Stimulated activated CD8-positive, alpha-beta memory T cell treated with anti-CD3 and anti-CD28 coated beads, Interleukin-4, amount 100 ng/mL, for 24 hours (primary cell): Measurements from ENCODE around the gene PCDHGB5.
"Not testable (repeated sequence)": the region's sequence is repeated elsewhere in the genome, so short reads cannot be mapped to it uniquely, and the experiment has no call there.

Source experiments
- DNase-seq: peaks from one replicate; pipeline ENCODE4 v3.0.0-alpha.2; 2020; ENCODE audit warnings: low read depth

PCDHGB5 gene

GRCh38 chr5:141397756-141398551 is at the start of gene PCDHGB5:
TSS of gene PCDHGB5 (plus strand) at chr5:141397947. CDS start at chr5:141398128, 181 bp downstream.
- not testable (repeated sequence) for DNase-seq

DNA sequence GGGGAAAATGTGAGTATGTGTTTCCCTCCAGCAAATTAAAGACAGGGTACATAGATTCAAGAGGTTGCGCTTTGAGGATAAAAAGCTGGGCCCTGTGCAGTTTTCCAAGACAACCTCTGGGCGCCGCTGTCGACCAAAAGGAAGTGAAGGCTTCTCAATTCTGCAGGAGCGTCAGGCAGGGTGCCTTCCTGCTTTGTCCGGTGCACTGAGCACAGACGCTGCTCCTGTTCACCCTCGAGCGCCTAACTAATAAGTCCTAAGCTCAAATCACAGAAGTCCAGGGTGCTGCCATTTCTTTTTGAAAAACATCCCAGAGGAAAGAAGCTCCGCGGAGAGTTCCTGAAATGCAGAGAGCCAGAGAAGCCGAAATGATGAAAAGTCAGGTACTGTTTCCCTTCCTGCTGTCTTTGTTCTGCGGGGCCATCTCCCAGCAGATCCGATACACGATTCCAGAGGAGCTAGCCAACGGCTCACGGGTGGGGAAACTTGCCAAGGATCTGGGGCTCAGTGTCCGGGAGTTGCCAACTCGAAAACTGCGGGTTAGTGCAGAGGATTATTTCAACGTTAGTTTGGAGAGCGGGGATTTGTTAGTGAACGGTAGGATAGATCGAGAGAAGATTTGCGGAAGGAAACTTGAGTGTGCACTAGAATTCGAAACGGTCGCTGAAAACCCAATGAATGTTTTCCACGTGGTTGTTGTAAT is 47.7 kb upstream of the PCDHGB5 start, which contains the start of gene PCDHGB1:
Gene PCDHGB1 (plus strand): TSS at position 183 of the 703 bp plus-strand sequence. CDS start 162 bp downstream, at position 345.
- no peak for DNase-seq

GRCh38 chr5:141351591-141351990 is 46.2 kb upstream of the PCDHGB5 start:
- no peak for DNase-seq

GRCh38 chr5:141354900-141355469 is 42.8 kb upstream of the PCDHGB5 start, which contains the start of gene PCDHGA4:
TSS of gene PCDHGA4 (plus strand) at chr5:141355021. CDS start at chr5:141355108, 87 bp downstream.
- DNase-seq: no peak

- no peak for DNase-seq
These were observed 42.1 kb upstream of the PCDHGB5 start for GRCh38 chr5:141355641-141356040.

- DNase-seq: no peak
These were observed 41.6 kb upstream of the PCDHGB5 start for GRCh38 chr5:141356133-141356532.

GRCh38 chr5:141356950-141357349 is 40.8 kb upstream of the PCDHGB5 start:
- no peak for DNase-seq

DNA sequence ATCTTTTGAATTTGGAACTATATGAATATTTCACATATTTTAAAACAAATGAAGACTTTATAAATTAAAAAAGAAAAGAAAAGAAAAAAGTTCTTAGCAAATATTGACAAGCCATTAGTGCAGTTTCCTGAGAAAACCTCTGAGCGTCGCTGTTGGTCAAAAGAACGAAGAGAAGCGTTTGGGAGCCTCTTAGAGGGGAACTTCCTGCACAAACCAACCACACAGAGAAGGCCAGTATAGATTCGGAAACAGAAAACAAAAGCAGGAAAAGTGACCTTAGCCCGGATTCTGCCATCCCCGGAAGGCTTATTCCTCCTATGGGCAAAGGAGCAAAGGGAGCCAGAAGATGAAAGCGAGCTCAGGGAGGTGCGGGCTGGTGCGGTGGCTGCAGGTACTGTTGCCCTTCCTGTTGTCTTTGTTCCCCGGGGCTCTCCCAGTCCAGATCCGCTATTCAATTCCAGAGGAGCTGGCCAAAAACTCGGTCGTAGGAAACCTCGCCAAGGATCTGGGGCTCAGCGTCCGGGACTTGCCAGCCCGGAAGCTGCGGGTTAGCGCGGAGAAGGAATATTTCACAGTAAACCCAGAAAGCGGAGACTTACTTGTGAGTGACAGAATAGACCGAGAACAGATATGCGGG is 37.8 kb upstream of the PCDHGB5 start, which contains the start of gene PCDHGB2:
Gene PCDHGB2 (plus strand): TSS at position 205 of the 637 bp plus-strand sequence. CDS start 142 bp downstream, at position 347.
- no peak for DNase-seq

DNA sequence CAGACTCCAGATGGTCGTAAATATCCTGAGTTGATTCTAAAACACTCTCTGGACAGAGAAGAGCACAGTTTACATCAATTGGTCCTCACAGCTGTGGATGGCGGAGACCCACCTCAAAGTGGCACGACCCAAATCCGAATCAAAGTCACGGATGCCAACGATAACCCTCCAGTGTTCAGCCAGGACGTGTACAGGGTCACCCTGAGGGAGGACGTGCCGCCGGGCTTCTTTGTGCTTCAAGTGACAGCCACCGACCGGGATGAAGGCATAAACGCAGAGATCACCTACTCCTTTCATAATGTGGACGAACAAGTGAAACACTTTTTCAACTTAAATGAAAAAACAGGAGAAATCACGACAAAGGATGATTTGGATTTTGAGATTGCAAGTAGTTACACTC is 37.1 kb upstream of the PCDHGB5 start:
- no peak for DNase-seq

- DNase-seq: no peak
These were observed 35.0 kb upstream of the PCDHGB5 start for GRCh38 chr5:141362719-141363118.

DNA sequence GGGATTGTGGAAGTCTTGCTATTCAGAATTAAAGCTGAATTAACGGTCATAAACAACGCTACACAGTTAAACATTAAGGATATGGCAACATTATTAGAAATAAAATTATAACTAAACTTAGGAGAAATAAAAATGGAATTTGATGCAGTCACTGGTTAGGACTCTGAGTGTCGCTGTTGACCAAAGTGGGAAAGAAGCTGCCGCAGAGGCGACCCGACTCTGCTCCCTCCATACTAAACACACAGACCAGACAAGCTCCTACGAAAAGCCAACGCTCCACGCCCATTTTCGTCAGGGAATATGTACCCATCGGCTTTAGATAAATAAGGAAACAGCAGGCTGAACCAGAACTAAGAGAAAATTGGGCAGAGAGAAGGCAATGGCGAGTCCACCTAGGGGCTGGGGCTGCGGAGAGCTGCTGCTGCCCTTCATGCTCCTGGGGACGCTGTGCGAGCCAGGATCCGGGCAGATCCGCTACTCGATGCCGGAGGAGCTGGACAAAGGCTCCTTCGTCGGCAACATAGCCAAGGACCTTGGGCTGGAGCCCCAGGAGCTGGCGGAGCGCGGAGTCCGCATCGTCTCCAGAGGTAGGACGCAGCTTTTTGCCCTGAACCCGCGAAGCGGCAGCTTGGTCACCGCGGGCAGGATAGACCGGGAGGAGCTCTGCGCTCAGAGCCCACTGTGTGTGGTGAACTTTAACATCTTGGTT is 33.6 kb upstream of the PCDHGB5 start, which contains the start of gene PCDHGA5:
Gene PCDHGA5 (plus strand): TSS at position 211 of the 709 bp plus-strand sequence. CDS start 169 bp downstream, at position 380.
- DNase-seq: no peak

DNA sequence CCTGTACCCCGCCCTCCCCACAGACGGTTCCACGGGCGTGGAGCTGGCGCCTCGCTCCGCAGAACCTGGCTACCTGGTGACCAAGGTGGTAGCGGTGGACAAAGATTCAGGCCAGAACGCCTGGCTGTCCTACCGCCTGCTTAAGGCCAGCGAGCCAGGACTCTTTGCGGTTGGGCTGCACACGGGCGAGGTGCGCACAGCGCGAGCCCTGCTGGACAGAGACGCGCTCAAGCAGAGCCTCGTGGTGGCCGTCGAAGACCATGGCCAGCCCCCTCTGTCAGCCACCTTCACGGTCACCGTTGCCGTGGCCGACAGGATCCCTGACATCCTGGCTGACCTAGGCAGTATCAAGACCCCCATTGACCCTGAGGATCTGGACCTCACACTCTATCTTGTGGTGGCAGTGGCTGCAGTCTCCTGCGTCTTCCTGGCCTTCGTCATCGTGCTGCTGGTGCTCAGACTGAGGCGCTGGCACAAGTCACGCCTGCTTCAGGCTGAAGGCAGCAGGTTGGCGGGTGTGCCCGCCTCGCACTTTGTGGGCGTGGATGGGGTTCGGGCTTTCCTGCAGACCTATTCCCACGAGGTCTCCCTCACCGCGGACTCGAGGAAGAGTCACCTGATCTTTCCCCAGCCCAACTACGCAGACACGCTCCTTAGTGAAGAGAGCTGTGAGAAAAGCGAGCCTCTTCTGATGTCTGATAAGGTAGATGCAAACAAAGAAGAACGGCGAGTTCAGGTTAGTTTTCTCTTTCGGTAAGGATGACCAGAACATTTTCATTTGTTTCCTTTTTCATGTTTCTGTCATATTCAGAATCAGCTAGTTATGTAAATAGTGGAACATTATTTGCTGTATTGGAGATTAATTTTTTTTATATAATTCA is 31.5 kb upstream of the PCDHGB5 start:
- no peak for DNase-seq

- DNase-seq: no peak
These were observed 27.5 kb upstream of the PCDHGB5 start, which contains the start of gene PCDHGB3 for GRCh38 chr5:141369994-141370848. TSS of gene PCDHGB3 (plus strand) at chr5:141370242. CDS start at chr5:141370395, 153 bp downstream.

DNA sequence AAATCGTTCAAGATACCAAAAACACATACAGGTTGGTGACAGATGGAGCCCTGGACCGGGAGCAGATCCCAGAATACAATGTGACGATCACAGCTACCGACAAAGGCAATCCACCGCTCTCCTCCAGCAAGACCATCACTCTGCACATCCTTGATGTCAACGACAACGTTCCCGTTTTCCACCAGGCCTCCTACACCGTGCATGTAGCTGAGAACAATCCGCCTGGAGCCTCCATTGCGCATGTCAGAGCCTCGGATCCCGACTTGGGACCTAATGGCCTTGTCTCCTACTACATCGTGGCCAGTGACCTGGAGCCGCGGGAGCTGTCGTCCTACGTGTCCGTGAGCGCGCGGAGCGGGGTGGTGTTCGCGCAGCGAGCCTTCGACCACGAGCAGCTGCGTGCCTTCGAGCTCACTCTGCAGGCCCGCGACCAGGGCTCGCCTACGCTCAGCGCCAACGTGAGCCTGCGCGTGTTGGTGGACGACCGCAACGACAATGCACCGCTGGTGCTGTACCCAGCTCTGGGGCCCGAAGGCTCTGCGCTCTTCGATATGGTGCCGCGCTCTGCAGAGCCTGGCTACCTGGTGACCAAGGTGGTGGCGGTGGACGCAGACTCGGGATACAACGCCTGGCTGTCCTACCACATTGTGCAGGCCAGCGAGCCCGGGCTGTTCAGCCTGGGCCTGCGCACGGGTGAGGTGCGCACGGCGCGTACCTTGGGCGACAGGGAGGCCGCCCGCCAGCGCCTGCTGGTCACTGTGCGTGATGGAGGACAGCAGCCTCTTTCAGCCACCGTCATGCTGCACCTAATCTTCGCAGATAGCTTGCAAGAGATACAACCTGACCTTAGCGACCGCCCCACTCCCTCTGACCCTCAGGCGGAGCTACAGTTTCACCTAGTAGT is 25.9 kb upstream of the PCDHGB5 start:
- no peak for DNase-seq

DNA sequence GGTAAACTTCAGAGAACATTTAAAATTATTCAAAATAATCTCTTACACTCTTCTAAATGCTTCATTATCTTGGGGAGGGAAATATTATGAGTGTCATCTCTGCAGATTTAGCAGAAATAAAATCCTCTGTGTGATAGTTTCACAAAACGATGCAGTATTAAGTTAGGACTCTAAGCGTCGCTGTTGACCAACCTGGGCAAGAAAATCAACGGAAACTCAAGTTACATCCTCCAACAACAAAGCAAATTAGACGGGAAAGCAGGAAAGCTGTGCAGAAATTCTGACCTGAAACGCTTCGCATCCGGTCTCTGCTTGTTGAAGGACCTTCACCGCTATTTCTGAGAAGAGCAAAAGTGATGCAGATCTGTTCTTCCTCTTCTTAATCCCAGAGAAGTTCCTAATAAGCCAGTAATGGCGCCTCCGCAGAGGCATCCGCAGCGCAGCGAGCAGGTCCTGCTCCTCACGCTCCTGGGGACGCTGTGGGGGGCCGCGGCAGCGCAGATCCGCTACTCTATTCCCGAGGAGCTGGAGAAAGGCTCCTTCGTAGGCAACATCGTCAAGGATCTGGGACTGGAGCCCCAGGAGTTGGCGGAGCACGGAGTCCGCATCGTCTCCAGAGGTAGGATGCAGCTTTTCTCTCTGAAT is 24.0 kb upstream of the PCDHGB5 start, which contains the start of gene PCDHGA6:
Gene PCDHGA6 (plus strand): TSS at position 219 of the 645 bp plus-strand sequence. CDS start 193 bp downstream, at position 412.
- DNase-seq: no peak

GRCh38 chr5:141374627-141375026 is 23.1 kb upstream of the PCDHGB5 start:
- no peak for DNase-seq

GRCh38 chr5:141375444-141376155 is 22.1 kb upstream of the PCDHGB5 start:
- not testable (repeated sequence) for DNase-seq
